ENCODE results near the gene RNF146. TPM values are rescaled to one million over a fixed set of nuclear protein-coding genes. Genes with fewer than 3 reads are reported as not detected.

The RNF146 gene
- total RNA-seq, 2 experiments from 2014 or later = 12.5 to 14.1 TPM

- Histone ChIP-seq H3K27ac (ENCODE audit: low read depth in 1 of 2, low read length in 2 of 2) (no peak overlapping the region), H3K36me3 (ENCODE audit: insufficient read depth, low read length) (peaks cover 24% of the 10 kb centered on the region), H3K4me1 (ENCODE audit: insufficient read depth, low read length) (peaks cover 2% of the 10 kb centered on the region), H3K4me3 (ENCODE audit: low read length) (no peak overlapping the region), H3K27me3 (ENCODE audit: control insufficient read depth in 1 of 2, insufficient read depth in 2 of 2, low read length in 2 of 2) (no peaks in the 10 kb centered on the region), H3K9me3 (ENCODE audit: control insufficient read depth in 1 of 2, insufficient read depth in 1 of 2, low read length in 2 of 2) (no peaks in the 10 kb centered on the region)
- POLR2A ChIA-PET = interaction anchor here (0.6 to 0.7 kb wide), 2 partner anchors 21 to 28 kb away, joined by 3 read pairs; no protein-coding TSS in a partner anchor
- intact Hi-C loops (cut with DNase I, micrococcal nuclease) = no loop called here
- Mint-ChIP-seq H3K4me1 (ENCODE audit: low read depth) (peaks cover 13% of the 10 kb centered on the region), H3K36me3 (ENCODE audit: low read depth) (peaks cover 27% of the 10 kb centered on the region), H3K4me3 (no peak overlapping the region), H3K9me3 (no peaks in the 10 kb centered on the region), H3K27ac (no peak overlapping the region), H3K27me3 (no peaks in the 10 kb centered on the region)
- DNase-seq (no peak), ATAC-seq (ENCODE audit: poor library complexity) (no peak)
- no peak for TF ChIP-seq CTCF (IDR thresholded peaks at IDR 0.05)
- CTCF ChIA-PET = interaction anchor here (1.3 kb wide), 1 partner anchor 218 kb away, joined by 5 read pairs; no protein-coding TSS in a partner anchor
Measured at GRCh38 chr6:127298475-127298874, 31.8 kb downstream of the RNF146 start.

- ATAC-seq (ENCODE audit: poor library complexity) (no peak), DNase-seq (no peak)
- TF ChIP-seq CTCF (IDR thresholded peaks at IDR 0.05) = no peak
- peaks cover 25% of the 10 kb centered on the region for H3K4me1 Mint-ChIP-seq (ENCODE audit: low read depth)
- H3K36me3 ChIP-seq (ENCODE audit: insufficient read depth, low read length) = peaks cover 25% of the 10 kb centered on the region
- no peak overlapping the region for H3K27ac Mint-ChIP-seq
- H3K4me3 ChIP-seq (ENCODE audit: low read length) = no peak overlapping the region
- peaks cover 4% of the 10 kb centered on the region for H3K4me1 ChIP-seq (ENCODE audit: insufficient read depth, low read length)
- ChIA-PET CTCF (interaction anchor here (0.8 to 1.0 kb wide), 3 partner anchors 9 to 20 kb away, joined by 3 to 4 read pairs (median 3); no protein-coding TSS in a partner anchor), POLR2A (no interaction called here)
- intact Hi-C loops (cut with DNase I, micrococcal nuclease) = loop anchor here (2.0 to 5.0 kb wide), 3 partner anchors 43 to 238 kb away; partner anchors contain the start of gene ECHDC1 (in 1 of the 2)
- H3K9me3 ChIP-seq (ENCODE audit: control insufficient read depth in 1 of 2, insufficient read depth in 1 of 2, low read length in 2 of 2) = no peaks in the 10 kb centered on the region
- no peaks in the 10 kb centered on the region for H3K9me3 Mint-ChIP-seq
- no peak overlapping the region for H3K27ac ChIP-seq (ENCODE audit: low read depth in 1 of 2, low read length in 2 of 2)
- H3K27me3 ChIP-seq (ENCODE audit: control insufficient read depth in 1 of 2, insufficient read depth in 2 of 2, low read length in 2 of 2) = no peaks in the 10 kb centered on the region
- no peak overlapping the region for H3K4me3 Mint-ChIP-seq
- peaks cover 26% of the 10 kb centered on the region for H3K36me3 Mint-ChIP-seq (ENCODE audit: low read depth)
- no peaks in the 10 kb centered on the region for H3K27me3 Mint-ChIP-seq
Measured at GRCh38 chr6:127299522-127300240, 33.0 kb downstream of the RNF146 start.

- TF ChIP-seq CTCF (IDR thresholded peaks at IDR 0.05) = no peak
- DNase-seq (no peak), ATAC-seq (ENCODE audit: poor library complexity) (no peak)
- Histone ChIP-seq H3K27ac (ENCODE audit: low read depth in 1 of 2, low read length in 2 of 2) (no peak overlapping the region), H3K36me3 (ENCODE audit: insufficient read depth, low read length) (peaks cover 25% of the 10 kb centered on the region), H3K4me3 (ENCODE audit: low read length) (no peak overlapping the region), H3K9me3 (ENCODE audit: control insufficient read depth in 1 of 2, insufficient read depth in 1 of 2, low read length in 2 of 2) (no peaks in the 10 kb centered on the region), H3K27me3 (ENCODE audit: control insufficient read depth in 1 of 2, insufficient read depth in 2 of 2, low read length in 2 of 2) (no peaks in the 10 kb centered on the region), H3K4me1 (ENCODE audit: insufficient read depth, low read length) (peaks cover 4% of the 10 kb centered on the region)
- Mint-ChIP-seq H3K27ac (no peak overlapping the region), H3K36me3 (ENCODE audit: low read depth) (peaks cover 29% of the 10 kb centered on the region), H3K27me3 (no peaks in the 10 kb centered on the region), H3K4me3 (no peak overlapping the region), H3K4me1 (ENCODE audit: low read depth) (peaks cover 32% of the 10 kb centered on the region), H3K9me3 (no peaks in the 10 kb centered on the region)
- ChIA-PET CTCF (interaction anchor here (0.9 to 3.9 kb wide), 2 partner anchors 8 to 216 kb away, joined by 4 to 17 read pairs; no protein-coding TSS in a partner anchor), POLR2A (no interaction called here)
- intact Hi-C loops (cut with DNase I, micrococcal nuclease) = loop anchor here (2.0 to 5.0 kb wide), 3 partner anchors 42 to 237 kb away; partner anchors contain the start of gene ECHDC1 (in 1 of the 2)
Measured at GRCh38 chr6:127300411-127300810, 33.7 kb downstream of the RNF146 start.
